Endothelial cell of umbilical vein (primary cell): Measurements from ENCODE around the gene ANKRD63. TPM values are rescaled to one million over a fixed set of nuclear protein-coding genes. Genes with fewer than 3 reads are reported as not detected.

Source experiments
- BruUV-seq: library from RNA; stranded (reverse); fragments of 400-500 nt; replicated peaks from 2 replicates; lab custom pipeline; 2021; lab: Mats Ljungman, UMichigan
- CTCF ChIA-PET: fragments of 300-600, 350-600 bp; sonication (Branson Sonifier 250); formaldehyde crosslinking; loops from one replicate; lab custom pipeline; 2021; ENCODE audit warnings: antibody characterized with exemption, inconsistent platforms; lab: Charles Lee
- POLR2A ChIA-PET: fragments of 300-600, 350-600 bp; sonication (Branson Sonifier 250); formaldehyde crosslinking; loops from one replicate; lab custom pipeline; 2021; ENCODE audit warnings: antibody characterized with exemption, inconsistent platforms; lab: Charles Lee
- DNase-seq: peaks from one replicate; pipeline ENCODE4 v3.0.0-alpha.2; 2011; ENCODE audit warnings: low read depth, low spot score
- FAIRE-seq: peaks from 2 replicates; lab custom pipeline; 2011; peaks lifted over from hg19 to GRCh38; lab: Jason Lieb, UNC
- H2AFZ ChIP-seq: 2 replicates; pipeline ENCODE4 v1.6.0; 2012; ENCODE audit warnings: low read depth, low read length, control low read depth, inconsistent platforms
- H3K27ac ChIP-seq: 2 replicates; pipeline ENCODE4 v1.5.1; 2011; ENCODE audit warnings: low read depth, mild to moderate bottlenecking, control low read depth, low read length, moderate library complexity; ENCODE audit not compliant: insufficient read depth
- H3K27me3 ChIP-seq, 2 experiments: 2 replicates each; pipeline versions ENCODE4 v1.6.0 to v1.6.1; 2011; ENCODE audit warnings: low read length in 2 of 2, mixed read lengths in 1 of 2; ENCODE audit not compliant: control insufficient read depth in 2 of 2, insufficient read depth in 2 of 2
- H3K36me3 ChIP-seq, 2 experiments: 2 replicates in 1 of 2; 3 replicates in 1 of 2; pipeline ENCODE4 v1.5.1; 2011; ENCODE audit warnings: low read length in 2 of 2, mild to moderate bottlenecking in 1 of 2, moderate library complexity in 1 of 2; ENCODE audit not compliant: control insufficient read depth in 2 of 2, insufficient read depth in 2 of 2; ENCODE audit errors: extremely low read depth in 1 of 2
- H3K4me1 ChIP-seq: 3 replicates; pipeline ENCODE4 v1.5.1; 2011; ENCODE audit warnings: mild to moderate bottlenecking, low read length; ENCODE audit not compliant: control insufficient read depth, insufficient read depth; ENCODE audit errors: extremely low read depth
- H3K4me2 ChIP-seq: 2 replicates; pipeline ENCODE4 v1.6.1; 2011; ENCODE audit warnings: low read length, control low read depth, mixed read lengths; ENCODE audit not compliant: insufficient read depth
- H3K4me3 ChIP-seq, 3 experiments: fragments of 200-600 bp in 1 of 3; sonication (generic), shearing (Covaris generic) in 1 of 3; replicated peaks in 1 of 3; 2 replicates each; pipeline ENCODE4 v1.5.1; 2011 to 2016; ENCODE audit warnings: control low read depth in 3 of 3, low read length in 3 of 3, mild to moderate bottlenecking in 2 of 3, inconsistent platforms in 1 of 3, low read depth in 1 of 3, moderate library complexity in 1 of 3; ENCODE audit not compliant: insufficient read depth in 1 of 3
- H3K79me2 ChIP-seq: 2 replicates; pipeline ENCODE4 v1.6.0; 2012; ENCODE audit warnings: low read length, inconsistent platforms; ENCODE audit not compliant: control insufficient read depth, insufficient read depth
- H3K9ac ChIP-seq: replicated peaks from 2 replicates; pipeline ENCODE3; 2011; ENCODE audit warnings: low read length, control low read depth; ENCODE audit not compliant: insufficient read depth; ENCODE audit errors: extremely low read depth
- H3K9me1 ChIP-seq: replicated peaks from 3 replicates; pipeline ENCODE4 v1.6.0; 2011; ENCODE audit warnings: mild to moderate bottlenecking, low read length; ENCODE audit not compliant: control insufficient read depth, insufficient read depth; ENCODE audit errors: extremely low read depth
- H3K9me3 ChIP-seq: replicated peaks from 2 replicates; pipeline ENCODE4 v1.5.1; 2012; ENCODE audit warnings: low read length, inconsistent platforms; ENCODE audit not compliant: control insufficient read depth, insufficient read depth
- H4K20me1 ChIP-seq: replicated peaks from 2 replicates; pipeline ENCODE3; 2011; ENCODE audit warnings: mild to moderate bottlenecking, low read length; ENCODE audit not compliant: control insufficient read depth, insufficient read depth; ENCODE audit errors: extremely low read depth
- EZH2 ChIP-seq: IDR thresholded peaks from 2 replicates; pipeline ENCODE4 v1.6.1; 2012; ENCODE audit warnings: borderline replicate concordance, low read depth, mild to moderate bottlenecking, moderate library complexity, low read length, inconsistent platforms; ENCODE audit not compliant: severe bottlenecking
- FOS ChIP-seq: IDR thresholded peaks from 2 replicates; pipeline ENCODE4 v1.6.1; 2011; ENCODE audit warnings: mild to moderate bottlenecking, low read length, moderate library complexity, borderline replicate concordance; ENCODE audit not compliant: insufficient read depth
- GATA2 ChIP-seq: IDR thresholded peaks from 2 replicates; pipeline ENCODE4 v1.7.0; 2011; ENCODE audit warnings: low read depth, mild to moderate bottlenecking, moderate library complexity, mixed read lengths, low read length; ENCODE audit not compliant: insufficient read length, insufficient read depth
- JUN ChIP-seq: IDR thresholded peaks from 2 replicates; pipeline ENCODE4 v1.6.1; 2011; ENCODE audit warnings: borderline replicate concordance, low read depth; ENCODE audit not compliant: insufficient read length, insufficient read depth
- MYC ChIP-seq: IDR thresholded peaks from one replicate; pipeline ENCODE4 v1.6.1; 2011; ENCODE audit warnings: mild to moderate bottlenecking, low read depth, low read length
- POLR2A ChIP-seq: IDR thresholded peaks from 2 replicates; pipeline ENCODE4 v1.6.1; 2012; ENCODE audit warnings: low read depth, mild to moderate bottlenecking, control low read depth, low read length
- POLR2AphosphoS5 ChIP-seq: IDR thresholded peaks from 2 replicates; pipeline ENCODE4 v1.6.1; 2012; ENCODE audit warnings: low read depth, mild to moderate bottlenecking, control low read depth, low read length, moderate library complexity; ENCODE audit not compliant: insufficient read depth
- dilution Hi-C: fragments of 300-500 bp; cut with MboI; formaldehyde crosslinking; loops from one replicate; pipeline ENCODE4 v1.15.0; 2019; ENCODE audit warnings: low sequenced_read_pairs; ENCODE audit not compliant: extremely low pct_ligation_motif_present
- intact Hi-C: fragments of 100-400 bp; cut with micrococcal nuclease; formaldehyde crosslinking; loops from one replicate; pipeline ENCODE4 v1.10.0; 2022
- polyA plus RNA-seq, 4 experiments: library from polyadenylated mRNA; depleted of rRNA in 3 of 4; stranded (reverse) in 3 of 4; unstranded in 1 of 4; fragments of >200 nt; gene quantifications; 2 replicates each; pipeline versions ENCODE4 v1.2.1 to v1.2.3, GENCODE V29; 2011 to 2012; ENCODE audit warnings: missing spikeins in 1 of 4
- total RNA-seq: library from RNA; stranded (reverse); gene quantifications from 2 replicates; pipeline ENCODE4 v1.2.3, GENCODE V29; 2021
- TF ChIP-seq, protein P1 (sequence below): IDR thresholded peaks from 2 replicates; pipeline ENCODE4 v1.6.1; 2011; ENCODE audit not compliant: insufficient read depth, insufficient read length
- TF ChIP-seq, protein P2 (sequence below), 2 donors: IDR thresholded peaks; 1 replicate in 1 of 2; 2 replicates in 1 of 2; pipeline ENCODE4 v1.5.1; 2011; ENCODE audit warnings: low read length in 2 of 2, mild to moderate bottlenecking in 2 of 2, moderate library complexity in 2 of 2, control low read depth in 1 of 2, inconsistent platforms in 1 of 2, low read depth in 1 of 2; ENCODE audit not compliant: insufficient read depth in 1 of 2; ENCODE audit errors: extremely low read depth in 1 of 2

ANKRD63 gene
- total and polyA plus RNA-seq, 2 donors (not counting 3 experiments of a cell fraction or from before 2014, with no cell fraction given): not detected

- FAIRE-seq: no peak
- H3K27ac ChIP-seq: no peak overlapping the region
- H4K20me1 ChIP-seq: no peaks in the 10 kb centered on the region
- no peak overlapping the region for H3K9ac ChIP-seq
- no peaks in the 10 kb centered on the region for H3K27me3 ChIP-seq
- dilution Hi-C loops: no loop called here
- intact Hi-C loops: no loop called here
- no peak for DNase-seq
- H3K4me3 ChIP-seq: no peak overlapping the region
- H3K36me3 ChIP-seq: peaks cover 0 to 8% of the 10 kb centered on the region in 2 experiments
- no peak overlapping the region for H3K4me2 ChIP-seq
- no peak overlapping the region for H2AFZ ChIP-seq
- ChIA-PET POLR2A (no interaction called here), CTCF (interaction anchor here (1.0 to 2.2 kb wide), 5 partner anchors 8 to 57 kb away, joined by 3 to 11 read pairs (median 4); no protein-coding TSS in a partner anchor)
- no peaks in the 10 kb centered on the region for H3K79me2 ChIP-seq
- H3K9me1 ChIP-seq: no peaks in the 10 kb centered on the region
- H3K4me1 ChIP-seq: peaks cover 43% of the 10 kb centered on the region
- no peaks in the 10 kb centered on the region for H3K9me3 ChIP-seq
- no TSS peak for BruUV-seq
- TF ChIP-seq, protein P1, sequence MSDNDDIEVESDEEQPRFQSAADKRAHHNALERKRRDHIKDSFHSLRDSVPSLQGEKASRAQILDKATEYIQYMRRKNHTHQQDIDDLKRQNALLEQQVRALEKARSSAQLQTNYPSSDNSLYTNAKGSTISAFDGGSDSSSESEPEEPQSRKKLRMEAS: no peak
- TF ChIP-seq MYC: no peak
- TF ChIP-seq POLR2AphosphoS5: no peak
- no peak for TF ChIP-seq POLR2A
- TF ChIP-seq, protein P2, sequence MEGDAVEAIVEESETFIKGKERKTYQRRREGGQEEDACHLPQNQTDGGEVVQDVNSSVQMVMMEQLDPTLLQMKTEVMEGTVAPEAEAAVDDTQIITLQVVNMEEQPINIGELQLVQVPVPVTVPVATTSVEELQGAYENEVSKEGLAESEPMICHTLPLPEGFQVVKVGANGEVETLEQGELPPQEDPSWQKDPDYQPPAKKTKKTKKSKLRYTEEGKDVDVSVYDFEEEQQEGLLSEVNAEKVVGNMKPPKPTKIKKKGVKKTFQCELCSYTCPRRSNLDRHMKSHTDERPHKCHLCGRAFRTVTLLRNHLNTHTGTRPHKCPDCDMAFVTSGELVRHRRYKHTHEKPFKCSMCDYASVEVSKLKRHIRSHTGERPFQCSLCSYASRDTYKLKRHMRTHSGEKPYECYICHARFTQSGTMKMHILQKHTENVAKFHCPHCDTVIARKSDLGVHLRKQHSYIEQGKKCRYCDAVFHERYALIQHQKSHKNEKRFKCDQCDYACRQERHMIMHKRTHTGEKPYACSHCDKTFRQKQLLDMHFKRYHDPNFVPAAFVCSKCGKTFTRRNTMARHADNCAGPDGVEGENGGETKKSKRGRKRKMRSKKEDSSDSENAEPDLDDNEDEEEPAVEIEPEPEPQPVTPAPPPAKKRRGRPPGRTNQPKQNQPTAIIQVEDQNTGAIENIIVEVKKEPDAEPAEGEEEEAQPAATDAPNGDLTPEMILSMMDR (IDR thresholded peaks at IDR 0.05; ENCODE audit: extremely low read depth in 1 of 2, insufficient read depth in 1 of 2, low read depth in 1 of 2, low read length in 2 of 2): no peak
- TF ChIP-seq FOS: no peak
- no peak for TF ChIP-seq GATA2
- no peak for TF ChIP-seq EZH2
- no peak for TF ChIP-seq JUN
Measured at GRCh38 chr15:40332113-40332781, 49.4 kb upstream of the ANKRD63 start.
